NCI-H146 treated with DMSO at 0.1 percent for 48 hours (cell line): ENCODE data around the gene ALDH1B1.

ENCODE experiments used
- DNase-seq: peaks from one replicate; lab custom pipeline; 2025; ENCODE audit not compliant: unreplicated experiment; lab: John Stamatoyannopoulos, UW

Gene ALDH1B1

DNA sequence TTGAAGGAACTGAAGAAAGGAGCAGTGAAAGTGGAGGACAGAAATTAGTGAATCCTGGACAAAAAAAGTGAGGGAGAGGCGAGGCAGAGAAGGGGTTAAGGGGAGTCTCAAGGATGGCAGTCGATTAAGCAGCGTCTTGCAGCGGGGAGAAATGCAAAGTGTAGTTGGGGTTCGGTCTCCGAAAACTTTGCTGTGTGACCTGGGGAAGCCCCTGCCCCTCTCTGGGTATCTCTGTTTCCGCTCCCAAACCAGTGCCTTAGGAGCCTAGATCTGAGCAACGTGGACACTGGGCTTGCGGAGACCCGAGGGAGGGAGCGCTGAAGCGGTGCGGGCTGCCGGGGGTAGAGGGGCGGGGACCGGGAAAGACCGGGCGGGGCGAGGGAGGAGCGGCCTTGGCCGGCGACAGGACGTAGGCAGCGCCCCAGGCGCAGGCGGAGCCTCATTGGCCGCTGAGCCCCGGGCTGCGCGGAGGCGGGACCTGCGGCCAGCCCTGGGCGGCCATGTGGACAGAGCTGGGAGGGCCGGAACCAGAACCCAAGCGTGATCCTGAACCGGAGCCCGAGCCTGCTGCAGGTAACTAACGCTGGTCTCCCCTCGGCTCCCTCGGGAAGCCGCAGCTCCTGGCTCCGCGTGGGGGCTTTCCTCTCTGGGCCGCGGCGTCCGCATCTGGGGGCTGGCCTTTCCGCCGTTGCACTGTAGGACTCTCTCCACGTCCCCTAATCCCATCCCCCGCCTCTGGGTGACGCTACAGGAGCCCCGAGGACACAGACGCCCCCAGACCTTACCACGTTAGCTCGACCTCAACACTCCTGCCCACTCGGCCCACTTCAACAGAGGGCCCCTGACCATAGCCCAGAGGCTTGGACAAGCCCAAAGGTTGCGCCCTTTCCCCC, at the start of gene ALDH1B1:
Gene ALDH1B1 (plus strand): TSS at position 468 of the 893 bp plus-strand sequence. CDS start 3,047 bp downstream, outside the sequence.
- DNase-seq: peak; percentile 94

DNA sequence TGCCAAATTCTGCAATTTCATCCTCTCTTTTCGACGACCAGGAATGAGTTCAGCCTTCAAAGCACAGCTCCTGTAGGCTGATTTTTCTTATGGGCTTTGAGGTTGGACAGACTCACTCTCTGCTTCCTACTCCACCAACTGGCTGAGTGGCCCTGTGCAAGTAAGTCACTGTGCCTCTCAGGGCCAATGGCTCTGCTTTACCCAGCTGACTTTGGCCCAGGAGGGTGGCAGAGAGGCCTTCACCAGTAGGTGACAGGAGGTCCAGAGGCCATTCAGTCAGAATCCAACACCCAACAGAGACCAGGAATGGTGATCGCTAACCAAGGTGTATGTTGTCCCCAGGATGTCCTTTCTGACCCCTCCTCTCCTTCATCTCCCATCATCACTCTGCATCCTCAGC, 49.5 kb upstream of the ALDH1B1 start:
- DNase-seq: no peak

DNA sequence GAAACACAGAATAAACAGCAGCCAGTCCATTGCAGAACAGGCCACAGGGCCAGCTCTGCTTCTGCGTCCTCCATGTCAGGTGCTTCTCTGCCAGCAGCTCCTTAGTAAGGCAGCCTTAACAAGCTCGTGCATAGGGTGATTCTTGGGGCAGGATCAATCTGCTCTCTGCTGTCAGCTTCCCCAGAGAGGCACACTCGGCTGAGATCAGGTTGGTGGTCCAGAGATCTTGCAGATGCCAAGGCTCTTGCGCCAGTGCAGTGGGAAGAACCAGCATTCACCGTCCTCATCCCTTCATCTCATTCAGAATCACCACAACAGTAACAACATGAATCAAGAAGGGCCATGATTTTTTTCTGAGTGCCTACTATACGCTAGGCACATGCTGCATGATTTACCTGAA, 49.0 kb upstream of the ALDH1B1 start:
- DNase-seq: no peak

DNA sequence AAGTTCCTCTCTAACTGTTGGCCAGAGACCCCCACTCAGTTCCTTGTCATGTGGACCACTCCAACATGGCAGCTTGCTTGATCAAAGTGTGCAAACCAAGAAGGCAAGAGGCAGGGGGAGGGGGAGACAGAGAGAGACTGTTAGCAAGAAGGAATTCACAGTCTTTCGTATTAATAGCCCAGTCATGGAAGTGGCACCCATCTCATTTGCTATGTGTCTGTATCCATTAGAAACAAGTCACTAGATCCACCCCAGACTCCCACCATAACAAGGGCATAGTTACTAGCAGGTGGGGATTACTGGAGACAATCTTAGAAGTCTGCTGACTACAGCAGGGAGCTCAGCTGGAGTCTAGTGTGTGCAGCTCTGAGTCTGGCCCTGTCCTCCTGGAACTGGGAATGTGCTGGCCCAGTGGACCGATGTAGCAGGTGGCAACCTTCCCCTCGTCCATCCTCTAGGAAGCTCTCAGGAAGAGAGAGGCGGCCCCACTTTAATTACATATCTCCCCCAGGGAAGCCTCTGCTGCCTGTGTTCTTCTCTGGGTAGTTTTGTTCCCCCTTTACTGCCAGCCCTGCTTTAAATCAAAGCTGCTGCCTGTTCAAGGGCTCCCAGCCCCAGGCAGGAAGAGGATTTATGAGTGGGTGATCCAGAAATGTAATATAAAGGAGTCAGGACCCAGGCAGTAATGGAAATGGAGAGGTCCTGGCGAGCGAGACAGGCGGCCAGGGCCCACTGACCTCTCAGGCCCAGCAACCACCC, 47.8 kb upstream of the ALDH1B1 start:
- no peak for DNase-seq

DNA sequence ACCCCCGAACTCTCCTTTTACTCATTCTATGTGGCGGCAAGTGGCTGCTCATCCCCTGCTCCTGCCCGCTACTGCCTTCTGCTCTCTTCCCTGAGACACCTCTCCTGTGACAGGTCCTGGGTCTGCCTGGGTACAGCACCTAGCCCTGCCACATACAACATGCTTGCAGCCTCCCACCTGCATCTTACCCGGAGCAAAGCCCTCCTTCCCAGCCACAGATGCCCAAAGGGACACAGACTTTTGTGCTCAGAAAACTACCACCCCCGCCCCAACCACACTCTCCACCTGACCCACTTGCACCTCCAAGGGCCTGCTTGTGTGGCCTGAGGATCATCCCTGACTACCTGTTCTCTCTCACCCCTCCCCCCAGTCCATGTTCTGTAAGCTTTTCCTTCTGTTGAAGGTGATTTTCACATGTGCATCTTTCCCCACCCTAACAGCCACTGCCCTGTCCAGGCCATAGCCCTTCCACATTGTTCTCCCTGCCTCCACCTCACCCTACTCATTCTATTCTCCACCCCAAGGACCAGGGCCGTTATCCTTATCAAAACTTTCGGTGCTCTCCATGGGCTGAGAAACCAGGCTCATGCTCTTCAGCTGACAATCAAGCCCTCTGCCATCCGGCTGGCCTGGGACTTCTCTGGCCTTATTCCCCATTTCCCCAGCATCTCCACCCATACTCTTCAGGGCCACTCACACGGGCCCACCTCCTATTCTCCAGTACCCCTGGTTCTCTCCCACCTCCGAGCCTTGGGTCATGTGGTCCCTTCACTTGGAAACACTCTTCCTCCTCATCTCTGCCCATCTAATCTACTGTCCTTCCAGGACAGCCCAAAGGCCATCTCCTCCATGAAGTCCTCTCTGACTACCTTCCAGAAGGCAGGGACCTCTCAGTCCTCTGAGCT, 46.4 kb upstream of the ALDH1B1 start:
- no peak for DNase-seq

DNA sequence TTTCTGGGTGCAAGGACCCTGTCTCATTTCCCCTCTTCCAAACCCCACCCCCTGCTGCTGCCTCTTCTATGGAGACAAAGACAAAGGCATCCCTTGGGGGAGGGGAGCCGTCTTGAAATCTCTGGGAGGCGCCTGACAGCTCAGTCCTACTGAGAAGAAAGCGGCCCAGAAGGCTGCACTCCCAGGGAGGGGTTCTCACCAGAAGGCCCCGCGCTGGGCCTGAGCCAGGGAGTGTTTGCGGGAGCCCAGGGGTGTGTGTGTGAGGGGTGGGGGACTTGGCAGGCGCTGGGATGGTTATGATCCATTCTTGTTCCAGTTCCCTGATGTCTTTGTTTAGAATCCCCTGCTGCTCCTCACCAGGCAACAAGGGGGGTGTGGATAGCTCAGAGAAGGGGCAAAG, 45.7 kb upstream of the ALDH1B1 start:
- DNase-seq: no peak

DNA sequence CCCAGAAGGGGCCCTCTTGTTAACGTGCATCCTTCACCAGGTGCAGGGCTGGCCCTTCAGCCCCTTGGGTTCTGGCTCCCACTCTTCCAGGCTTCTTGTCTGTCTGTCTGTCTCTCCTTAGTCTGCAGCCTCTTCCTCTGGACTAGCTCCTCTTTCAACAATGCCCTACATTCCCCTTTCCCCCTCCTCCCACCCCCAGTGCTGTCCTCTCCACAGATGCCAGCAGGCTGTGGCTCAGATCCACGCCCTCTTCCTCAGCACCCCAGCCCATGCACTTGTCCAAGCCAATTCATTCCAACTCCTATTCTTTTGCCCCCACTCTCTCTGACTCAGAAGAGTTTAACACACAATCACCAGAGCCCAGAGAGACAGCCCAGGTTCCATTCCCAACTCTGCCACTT, 45.2 kb upstream of the ALDH1B1 start:
- no peak for DNase-seq

DNA sequence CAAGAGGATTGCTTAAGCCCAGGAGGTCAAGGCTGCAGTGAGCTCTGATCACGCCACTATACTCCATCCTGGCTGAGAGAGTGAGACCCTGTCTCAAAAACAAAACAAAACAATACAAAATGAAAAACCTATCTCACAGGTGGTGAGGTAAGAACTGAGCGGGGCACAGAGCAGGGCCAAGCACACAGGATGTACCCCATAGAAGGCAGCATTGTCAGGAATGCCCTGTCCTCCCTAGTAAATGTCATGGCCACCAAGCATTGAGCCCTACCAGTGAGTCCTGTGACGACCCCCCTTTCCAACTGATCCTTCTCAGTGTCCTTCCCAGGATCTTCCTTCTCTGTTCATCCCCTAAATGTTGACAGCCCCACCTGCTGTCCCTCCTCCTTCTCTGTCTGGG, 44.6 kb upstream of the ALDH1B1 start:
- DNase-seq: no peak

DNA sequence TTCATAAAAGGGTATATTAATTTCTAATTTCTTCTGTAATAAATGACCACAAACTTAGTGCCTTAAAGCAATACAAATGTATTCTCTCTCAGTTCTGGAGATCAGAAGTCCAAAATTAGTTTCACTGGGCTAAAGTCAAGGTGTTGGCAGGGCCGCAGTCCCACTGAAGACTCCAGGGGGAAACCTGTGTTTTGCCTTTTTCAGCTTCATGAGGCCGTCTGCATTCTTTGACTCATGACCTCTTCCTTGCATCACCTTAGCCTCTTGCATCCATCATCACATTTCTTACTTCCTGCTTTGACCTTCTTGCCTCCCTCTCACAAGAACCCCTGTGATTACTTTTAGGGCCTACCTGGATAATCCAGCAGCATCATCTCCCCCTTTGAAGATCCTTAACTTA, 42.0 kb upstream of the ALDH1B1 start:
- no peak for DNase-seq

DNA sequence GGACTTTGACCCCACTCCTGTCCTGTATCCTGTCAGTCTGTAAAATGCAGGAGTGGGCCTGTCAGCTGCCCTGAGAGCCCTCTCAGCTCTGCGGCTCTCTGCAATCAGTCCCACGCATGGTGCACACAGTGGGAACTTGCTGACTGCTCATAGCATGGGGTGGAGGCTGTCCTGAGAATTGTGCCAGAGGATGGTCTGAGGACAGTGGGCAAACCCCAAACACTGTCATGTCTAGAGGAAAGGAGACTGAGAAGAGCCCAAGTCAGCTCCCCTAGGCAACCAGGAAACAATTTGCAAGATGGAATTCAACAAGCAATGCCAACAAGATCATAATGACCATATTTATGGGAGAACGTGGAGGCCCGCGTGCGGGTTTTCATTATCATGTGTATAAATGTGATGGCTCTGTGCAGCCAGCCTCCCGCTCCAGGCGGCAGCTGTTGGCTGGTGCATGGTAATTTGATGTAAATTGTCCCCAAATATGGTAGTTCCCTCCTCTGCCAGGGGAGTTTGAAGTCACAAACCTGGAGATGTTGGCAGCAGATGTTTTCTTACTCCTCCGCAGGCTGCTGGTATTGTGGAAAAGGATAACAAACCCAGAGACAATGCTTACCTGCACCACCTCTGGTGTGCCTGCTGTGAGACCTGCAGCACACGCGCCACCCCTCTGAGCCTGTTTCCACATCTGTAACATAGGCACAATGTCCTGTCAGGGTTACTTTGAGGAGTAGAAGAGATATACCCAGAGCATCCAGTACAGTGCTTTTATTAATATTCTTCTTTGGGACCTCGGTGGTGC, 39.8 kb upstream of the ALDH1B1 start:
- peak; percentile 66 for DNase-seq

DNA sequence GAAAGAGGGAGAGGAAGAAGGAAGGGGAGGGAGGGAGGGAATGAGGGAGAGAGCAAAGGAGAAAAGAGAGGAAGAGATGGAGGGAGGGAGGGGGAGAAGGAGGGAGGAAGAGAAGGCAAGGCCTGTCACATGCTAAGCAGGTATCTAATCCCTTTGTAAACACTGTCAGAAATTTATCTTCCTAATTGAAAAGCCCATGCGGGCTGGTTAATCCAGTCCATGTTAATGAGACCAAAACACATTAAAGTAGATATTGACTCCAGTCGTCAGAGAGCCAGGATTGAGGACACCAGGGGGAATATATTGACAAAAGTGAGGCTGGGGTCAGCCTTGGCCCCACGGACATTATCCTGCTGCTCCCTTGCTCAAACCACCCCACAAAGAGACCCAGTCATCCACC, 37.4 kb upstream of the ALDH1B1 start:
- DNase-seq: peak; percentile 61

DNA sequence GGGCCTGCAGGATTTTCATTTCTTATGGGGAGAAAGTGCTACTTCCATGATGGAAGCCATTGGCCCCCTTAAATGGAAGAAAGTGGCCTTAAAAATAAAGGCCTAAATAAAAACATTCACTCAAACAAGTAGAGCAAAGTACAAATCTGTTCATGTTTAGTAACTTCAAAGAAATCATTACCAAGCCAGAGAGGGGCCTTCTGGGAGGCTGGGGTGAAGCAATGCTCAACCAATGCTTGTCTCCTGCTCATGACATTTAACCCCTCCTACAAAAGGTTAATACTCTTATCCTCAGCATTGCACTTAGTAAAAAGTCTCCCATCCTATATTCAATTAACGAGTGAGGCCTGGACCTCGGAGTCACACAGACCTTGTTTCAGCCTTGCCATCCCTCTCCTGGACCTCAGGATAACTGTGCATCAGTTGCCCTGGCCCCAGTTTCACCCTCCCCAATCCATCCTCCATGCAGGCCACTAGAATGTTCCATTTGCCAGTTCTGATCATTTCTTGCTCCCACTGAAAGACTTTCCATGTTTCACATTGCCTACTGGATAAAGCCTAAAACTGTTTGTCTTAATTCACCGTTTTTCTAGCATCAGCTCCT, 36.9 kb upstream of the ALDH1B1 start:
- DNase-seq: no peak

DNA sequence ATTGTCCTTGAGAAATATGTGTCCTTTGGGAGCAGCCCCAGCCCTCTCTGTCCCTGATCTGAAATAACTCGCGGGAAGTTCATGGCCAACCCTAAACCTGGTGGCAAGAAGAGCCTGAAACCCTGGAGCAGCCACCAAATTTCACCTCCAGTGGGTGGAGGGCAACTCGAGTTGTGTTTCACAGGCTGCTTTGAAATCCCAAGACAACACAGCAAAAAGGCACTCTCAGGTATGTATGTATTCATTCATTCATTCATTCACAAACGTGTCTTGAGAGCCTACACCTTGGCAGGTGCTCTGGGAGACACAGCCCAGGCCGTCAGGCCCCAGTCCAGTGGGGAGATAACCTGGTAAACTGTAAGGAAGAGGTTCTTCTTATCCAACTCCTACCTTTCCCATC, 35.7 kb upstream of the ALDH1B1 start:
- DNase-seq: no peak

DNA sequence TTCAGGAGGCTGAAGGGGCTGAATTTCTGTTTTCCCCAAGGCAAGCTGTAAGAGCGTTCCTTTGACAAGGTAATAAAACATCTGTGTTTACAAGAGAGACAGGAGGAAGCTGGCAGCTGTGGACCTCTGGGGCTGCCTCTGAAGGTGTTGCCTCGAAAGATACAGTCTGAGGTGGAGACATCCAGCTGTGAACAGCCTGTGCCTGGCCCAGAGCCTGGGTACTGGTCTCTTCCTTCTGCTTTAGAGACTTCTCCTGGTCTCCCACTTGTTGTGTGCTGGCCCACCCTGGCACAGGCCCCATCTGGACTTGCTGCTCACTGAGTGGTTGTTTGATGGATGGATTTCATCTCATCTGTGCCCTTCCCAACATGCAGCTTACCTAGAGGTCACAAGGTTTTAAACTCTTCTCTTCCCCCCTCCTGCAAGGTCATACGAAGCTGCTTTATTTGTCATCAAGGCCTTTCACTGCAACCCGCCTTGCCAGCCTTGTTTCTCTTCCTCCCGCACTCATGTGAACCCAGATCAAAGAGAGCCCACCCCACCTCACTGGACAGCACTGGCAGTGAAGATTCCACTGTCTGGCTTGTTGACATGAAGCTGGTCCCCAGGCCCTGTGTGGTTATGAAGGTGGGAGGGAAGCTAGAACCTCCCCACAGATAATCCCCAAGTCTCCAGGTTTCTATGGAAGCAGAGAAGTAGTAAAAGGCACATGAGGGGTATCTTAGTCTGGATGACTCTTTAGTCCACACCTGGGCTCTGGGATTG, 35.0 kb upstream of the ALDH1B1 start:
- DNase-seq: no peak

DNA sequence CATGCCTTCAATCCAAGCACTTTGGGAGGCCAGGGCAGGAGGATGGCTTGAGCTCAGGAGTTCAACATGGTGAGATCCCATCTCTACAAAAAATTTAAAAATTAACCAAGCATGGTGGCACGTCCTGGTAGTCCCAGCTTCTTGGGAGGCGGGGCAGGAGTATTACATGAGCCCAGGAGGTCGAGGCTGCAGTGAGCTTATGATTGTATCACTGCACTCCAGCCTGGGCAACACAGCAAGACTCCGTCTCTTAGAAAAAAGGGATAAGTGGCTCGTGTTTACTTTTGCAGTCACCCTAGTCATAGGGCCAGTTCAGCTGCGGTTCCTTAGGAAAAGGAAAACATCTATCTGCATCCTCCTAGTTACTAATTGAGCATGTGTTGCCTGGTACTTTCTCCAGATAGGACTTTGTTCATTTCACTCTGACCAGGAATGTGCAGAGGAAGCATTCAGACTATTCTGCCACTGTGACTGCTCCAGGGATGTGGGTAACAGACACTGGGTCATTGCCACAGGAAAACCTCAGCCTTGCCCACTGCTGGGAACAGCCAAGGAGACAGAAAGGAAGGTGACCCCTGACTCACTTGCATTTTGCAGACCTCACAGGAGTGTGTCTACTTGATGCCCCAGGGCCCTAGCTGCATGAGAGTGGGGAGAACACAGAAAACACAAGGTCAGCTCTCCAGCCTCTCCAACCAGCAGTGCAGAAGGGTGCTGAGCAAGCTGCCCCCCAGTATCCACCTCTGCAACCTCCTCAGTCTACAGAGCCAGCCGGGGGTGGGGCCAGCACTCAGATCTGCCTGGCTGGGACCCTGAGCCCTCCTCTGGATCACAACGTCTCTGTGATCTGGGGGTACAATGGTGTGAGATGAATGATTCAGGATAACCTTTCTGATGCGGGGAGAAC, 33.9 kb upstream of the ALDH1B1 start:
- DNase-seq: peak; percentile 48

DNA sequence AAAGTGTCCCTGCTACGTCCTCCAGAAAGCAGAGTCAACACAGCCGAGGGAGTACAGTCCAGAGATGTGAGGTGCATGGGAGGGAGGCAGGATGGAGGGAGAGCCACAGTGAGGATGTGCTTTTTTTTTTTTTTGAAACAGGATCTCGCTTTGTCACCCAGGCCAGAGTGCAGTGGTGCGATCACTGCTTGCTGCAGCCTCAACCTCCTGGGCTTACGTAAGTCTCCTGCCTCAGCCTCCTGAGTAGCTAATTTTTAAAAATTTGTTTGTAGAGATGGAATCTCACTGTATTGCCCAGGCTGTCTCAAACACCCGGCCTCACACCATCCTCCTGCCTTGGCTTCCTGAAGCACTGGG, 33.2 kb upstream of the ALDH1B1 start:
- DNase-seq: no peak

DNA sequence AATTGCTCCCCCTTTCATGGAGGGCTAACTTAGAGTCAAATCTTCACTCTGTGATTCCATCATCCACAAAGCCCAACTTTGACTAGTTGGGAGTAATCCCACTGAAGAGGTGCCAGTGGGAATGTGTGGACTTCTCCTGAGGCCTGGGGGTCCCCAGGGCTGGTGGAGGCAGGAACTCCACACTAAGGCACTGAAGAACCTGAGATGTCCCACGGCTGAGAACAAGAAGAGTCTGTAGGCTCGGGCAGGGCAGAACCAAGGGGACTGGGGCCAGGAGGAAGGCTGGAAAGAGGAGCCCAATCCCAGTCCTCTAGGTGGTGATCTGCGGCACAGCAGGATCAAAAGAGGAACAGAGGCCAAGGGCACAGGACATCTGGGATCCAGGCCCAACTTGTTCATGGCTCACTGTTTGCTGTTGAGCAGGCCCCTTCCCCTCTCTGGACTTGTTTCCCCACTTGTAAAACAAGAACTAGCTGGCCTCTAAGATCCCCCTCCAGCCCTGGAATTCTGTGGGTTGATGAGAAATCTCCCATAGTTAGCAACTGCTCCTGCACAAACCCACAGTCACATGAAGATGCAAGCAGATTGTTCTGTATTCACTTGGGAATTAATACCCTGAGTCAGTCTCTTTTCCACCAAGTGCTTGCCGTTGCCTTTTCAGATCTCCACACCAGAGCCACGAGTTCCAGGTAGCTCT, 32.7 kb upstream of the ALDH1B1 start:
- DNase-seq: no peak
